IMR-90 (cell line): ENCODE results near the gene CREB5.

Source experiments
- BHLHE40 ChIP-seq: fragments of 150-350 bp; IDR thresholded peaks from 2 replicates; pipeline ENCODE4 v1.6.1; 2016; ENCODE audit warnings: mild to moderate bottlenecking, low read depth, low read length
- CEBPB ChIP-seq: IDR thresholded peaks from 2 replicates; pipeline ENCODE4 v1.6.1; 2012; ENCODE audit warnings: low read depth, low read length, improper control_type of control experiment
- CHD1 ChIP-seq: IDR thresholded peaks from 2 replicates; pipeline ENCODE4 v1.6.1; 2012; ENCODE audit warnings: low read depth, low read length, improper control_type of control experiment
- CTCF ChIP-seq: conservative IDR thresholded peaks from 2 replicates; pipeline ENCODE4 v1.5.1; 2012; ENCODE audit warnings: mild to moderate bottlenecking, low read depth, low read length, improper control_type of control experiment
- ELK1 ChIP-seq: fragments of 150-350 bp; IDR thresholded peaks from 2 replicates; pipeline ENCODE4 v1.6.1; 2016; ENCODE audit warnings: low read depth, mild to moderate bottlenecking, low read length, moderate library complexity, borderline replicate concordance
- MAFK ChIP-seq: IDR thresholded peaks from 2 replicates; pipeline ENCODE4 v1.6.1; 2012; ENCODE audit warnings: low read depth, low read length, improper control_type of control experiment
- MAZ ChIP-seq: IDR thresholded peaks from 2 replicates; pipeline ENCODE4 v1.6.1; 2012; ENCODE audit warnings: low read depth, mild to moderate bottlenecking, low read length, improper control_type of control experiment, moderate library complexity, borderline replicate concordance
- MXI1 ChIP-seq: IDR thresholded peaks from 2 replicates; pipeline ENCODE4 v1.6.1; 2012; ENCODE audit warnings: low read depth, mild to moderate bottlenecking, low read length, moderate library complexity, borderline replicate concordance
- NFE2L2 ChIP-seq: fragments of 150-350 bp; IDR thresholded peaks from 2 replicates; pipeline ENCODE4 v1.6.1; 2016; ENCODE audit warnings: low read depth, mild to moderate bottlenecking, low read length
- POLR2A ChIP-seq: IDR thresholded peaks from 2 replicates; pipeline ENCODE4 v1.6.1; 2012; ENCODE audit warnings: mild to moderate bottlenecking, low read depth, low read length
- RCOR1 ChIP-seq: IDR thresholded peaks from 2 replicates; pipeline ENCODE4 v1.6.1; 2012; ENCODE audit warnings: mild to moderate bottlenecking, low read length, improper control_type of control experiment; ENCODE audit not compliant: insufficient replicate concordance
- SMC3 ChIP-seq: fragments of 150-350 bp; IDR thresholded peaks from 2 replicates; pipeline ENCODE4 v1.6.1; 2016; ENCODE audit warnings: low read depth, mild to moderate bottlenecking, antibody characterized with exemption, low read length, moderate library complexity
- USF2 ChIP-seq: fragments of 150-350 bp; IDR thresholded peaks from 2 replicates; pipeline ENCODE4 v1.6.1; 2017; ENCODE audit warnings: mild to moderate bottlenecking, antibody characterized with exemption, low read length, low read depth

DNA sequence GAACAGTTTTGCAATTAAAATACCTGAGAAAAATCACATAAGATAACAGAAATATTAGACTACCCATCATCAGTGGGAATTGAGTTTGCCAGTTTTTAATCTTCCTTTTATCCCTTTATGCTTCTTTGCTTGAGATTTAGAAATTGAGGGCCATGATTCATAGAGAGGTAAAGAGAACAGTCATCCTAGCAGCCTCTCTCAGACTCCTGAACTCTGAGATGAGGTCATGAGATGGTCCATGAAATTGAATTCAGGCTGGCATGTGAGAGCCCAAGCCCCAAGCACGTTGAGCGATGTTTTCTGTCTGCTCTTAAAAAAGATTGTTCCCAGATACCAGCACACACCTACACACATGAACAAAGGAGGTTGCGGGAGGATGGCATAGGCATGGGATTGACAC, 91.1 kb downstream of the CREB5 start:
- TF ChIP-seq CTCF (no peak), ELK1 (no peak), MXI1 (no peak), POLR2A (no peak), MAZ (no peak), CEBPB (no peak), NFE2L2 (no peak), SMC3 (no peak), MAFK (no peak), RCOR1 (no peak), CHD1 (no peak), USF2 (no peak), BHLHE40 (no peak)
